GM19397 (cell line): ENCODE data around the gene ZBTB20.

Experiments used
- ATAC-seq: cut with Tn5 transposase; IDR thresholded peaks from one replicate; pipeline ENCODE4 v1.9.1; 2021; ENCODE audit warnings: mild to moderate bottlenecking, moderate library complexity; ENCODE audit not compliant: unreplicated experiment

Gene ZBTB20

GRCh38 chr3:114394551-114394950 lies 752.5 kb downstream of the ZBTB20 start:
- ATAC-seq = no peak

GRCh38 chr3:114393367-114394072 lies 753.6 kb downstream of the ZBTB20 start:
- no peak for ATAC-seq

DNA sequence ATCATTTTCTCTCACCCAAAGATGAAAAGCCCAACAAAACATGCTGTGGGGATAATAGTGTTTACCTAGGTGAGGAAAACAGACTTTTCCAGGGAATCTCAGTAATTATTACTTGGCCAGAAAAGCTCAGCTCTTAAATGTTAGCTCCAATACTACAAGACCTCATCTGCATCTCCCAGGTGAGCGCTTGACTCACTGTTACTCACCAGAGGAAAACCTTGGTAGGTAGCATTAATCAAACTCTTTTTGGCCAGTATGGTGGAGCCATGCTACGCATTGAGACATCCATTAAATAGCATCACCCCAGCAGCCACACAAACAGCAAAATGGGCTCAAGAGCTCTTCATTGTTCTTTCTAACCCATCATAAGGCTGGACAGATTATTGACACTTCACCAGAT lies 754.3 kb downstream of the ZBTB20 start:
- ATAC-seq = no peak

GRCh38 chr3:114389156-114389555 lies 757.9 kb downstream of the ZBTB20 start:
- no peak for ATAC-seq

DNA sequence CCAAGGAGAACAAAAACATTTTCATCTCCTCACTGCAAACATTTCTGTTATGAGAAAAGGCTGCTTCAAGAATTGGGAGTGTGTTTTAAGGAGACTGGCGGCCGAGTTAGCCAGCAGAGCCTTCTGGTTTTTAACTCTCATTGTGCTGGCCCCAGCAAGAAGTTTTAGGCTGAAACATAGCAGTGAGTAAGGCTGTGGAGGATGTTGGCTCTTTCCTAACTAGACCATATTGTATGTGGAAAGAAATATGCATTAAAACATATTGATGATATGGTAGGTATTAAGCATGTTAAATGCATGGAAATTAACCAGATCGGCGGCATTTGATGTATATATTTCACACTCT lies 762.6 kb downstream of the ZBTB20 start:
- ATAC-seq = no peak

- peak; percentile 92 for ATAC-seq
Observed at GRCh38 chr3:114383875-114384557, 763.1 kb downstream of the ZBTB20 start.

GRCh38 chr3:114380233-114380651 lies 766.8 kb downstream of the ZBTB20 start:
- no peak for ATAC-seq

GRCh38 chr3:114379266-114379665 lies 767.8 kb downstream of the ZBTB20 start:
- ATAC-seq = no peak

GRCh38 chr3:114378760-114379159 lies 768.3 kb downstream of the ZBTB20 start:
- no peak for ATAC-seq

DNA sequence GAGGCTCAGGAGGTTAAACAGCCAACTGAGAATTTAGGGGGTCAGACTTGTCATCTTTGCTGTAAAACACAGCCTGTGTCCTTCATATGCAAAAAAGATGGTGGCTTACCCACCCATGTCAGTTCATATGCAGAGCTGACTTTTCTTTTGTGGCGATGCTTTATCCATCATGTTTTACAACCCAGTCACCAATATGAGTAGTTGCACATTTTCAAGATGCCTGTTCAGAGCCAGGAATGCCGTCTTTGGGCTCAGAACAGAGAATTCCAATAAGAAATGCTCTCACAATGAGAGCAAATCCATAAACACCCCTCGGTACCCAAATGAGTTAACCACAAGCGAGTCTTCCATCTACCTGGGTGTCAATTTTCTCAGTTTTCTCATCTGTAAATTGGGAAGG lies 769.7 kb downstream of the ZBTB20 start:
- no peak for ATAC-seq

GRCh38 chr3:114376516-114377185 lies 770.4 kb downstream of the ZBTB20 start:
- no peak for ATAC-seq

DNA sequence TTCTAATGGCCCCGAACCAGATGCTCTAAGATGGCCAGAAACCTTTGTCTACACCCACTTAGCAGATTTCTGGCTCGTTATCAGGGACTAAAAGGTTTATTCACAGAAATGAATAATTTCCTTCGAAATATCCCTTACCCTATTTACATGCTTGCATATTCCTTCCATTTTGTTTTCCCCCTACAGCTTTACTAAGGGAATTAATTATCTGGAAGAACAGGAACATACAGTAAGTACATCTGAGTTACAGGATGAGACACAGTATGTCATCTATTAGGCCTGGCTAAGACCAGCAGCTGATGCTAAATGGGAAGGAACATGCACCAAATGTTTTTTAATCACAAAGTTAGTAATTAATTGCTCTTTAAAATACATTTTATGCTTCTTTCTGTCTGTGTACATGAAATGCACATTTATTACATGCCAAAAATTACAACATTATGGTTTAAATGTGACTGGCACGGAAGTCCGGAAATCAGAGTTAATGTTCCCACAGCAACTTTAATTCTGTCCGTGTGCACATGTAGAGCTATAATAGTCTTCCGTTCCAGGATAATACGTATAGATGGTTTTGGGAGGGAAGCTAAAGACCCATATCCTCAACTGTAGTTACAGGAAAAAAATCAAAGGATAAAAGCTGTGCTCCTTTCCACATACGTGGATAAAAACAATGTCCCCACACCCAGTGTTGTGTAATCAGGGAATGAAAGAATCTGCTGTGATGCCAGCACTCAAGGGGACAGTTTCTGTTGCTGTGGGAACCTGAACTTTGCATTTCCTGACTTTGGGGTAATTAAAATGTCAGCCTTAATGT lies 771.3 kb downstream of the ZBTB20 start:
- no peak for ATAC-seq

DNA sequence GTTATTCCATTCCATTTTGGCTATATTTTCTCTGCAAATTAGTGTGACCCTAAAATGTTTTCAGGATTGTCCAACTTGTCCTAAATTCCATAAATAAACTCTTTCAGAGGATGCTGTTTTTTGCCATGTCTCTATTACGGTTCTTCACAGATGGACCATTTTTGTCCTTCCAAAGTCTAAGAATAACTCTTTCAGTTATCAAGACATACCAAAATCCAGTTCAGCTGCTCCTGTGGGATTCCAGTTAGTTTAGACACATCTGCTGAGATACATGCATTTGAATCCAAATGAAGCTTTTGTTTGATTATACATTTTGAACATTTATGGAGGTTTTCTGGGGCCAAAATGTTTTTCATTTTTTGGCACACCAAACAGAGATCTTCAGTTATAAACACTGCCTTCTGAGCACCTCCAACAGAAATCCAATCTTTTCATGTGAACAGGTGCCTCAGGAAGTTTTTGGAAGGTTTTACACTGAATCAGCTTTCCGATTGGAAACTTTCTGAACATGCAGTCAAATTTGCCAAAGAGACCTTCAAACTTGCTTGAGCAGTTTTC lies 772.6 kb downstream of the ZBTB20 start:
- ATAC-seq = no peak

DNA sequence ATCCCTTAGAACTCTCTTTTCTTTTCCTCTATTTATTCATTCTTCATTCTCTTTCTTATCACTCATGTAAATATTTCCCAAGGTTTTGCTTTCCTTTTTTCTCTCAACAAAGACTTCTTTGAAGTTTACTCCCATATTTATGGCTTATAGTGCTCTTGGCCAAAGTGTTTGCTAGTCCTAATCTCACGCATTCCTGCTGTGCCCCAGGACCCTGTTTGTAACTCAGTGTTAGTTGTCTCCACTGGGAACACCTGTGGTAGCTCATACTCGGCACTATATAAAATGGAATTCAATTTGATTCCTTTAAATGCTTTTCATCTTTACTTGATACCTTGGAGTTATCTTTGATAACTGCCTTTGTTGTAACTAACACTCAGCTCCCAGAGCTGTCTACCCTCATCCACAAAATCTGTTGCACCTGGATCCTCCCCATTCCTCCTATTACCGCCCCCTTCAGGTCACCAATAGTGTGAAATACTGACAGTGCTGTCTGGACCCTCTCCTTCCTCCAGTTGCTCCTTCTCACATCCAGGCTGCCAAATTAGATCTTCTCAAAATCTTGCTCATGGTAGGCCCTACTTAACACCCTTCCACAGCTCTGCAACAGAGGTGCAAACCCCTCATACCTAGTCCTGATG lies 776.4 kb downstream of the ZBTB20 start:
- no peak for ATAC-seq

- ATAC-seq = no peak
Observed at GRCh38 chr3:114365909-114366308, 781.2 kb downstream of the ZBTB20 start.

- ATAC-seq = no peak
Observed at GRCh38 chr3:114364806-114365654, 782.1 kb downstream of the ZBTB20 start.

- ATAC-seq = no peak
Observed at GRCh38 chr3:114363554-114364202, 783.4 kb downstream of the ZBTB20 start.

DNA sequence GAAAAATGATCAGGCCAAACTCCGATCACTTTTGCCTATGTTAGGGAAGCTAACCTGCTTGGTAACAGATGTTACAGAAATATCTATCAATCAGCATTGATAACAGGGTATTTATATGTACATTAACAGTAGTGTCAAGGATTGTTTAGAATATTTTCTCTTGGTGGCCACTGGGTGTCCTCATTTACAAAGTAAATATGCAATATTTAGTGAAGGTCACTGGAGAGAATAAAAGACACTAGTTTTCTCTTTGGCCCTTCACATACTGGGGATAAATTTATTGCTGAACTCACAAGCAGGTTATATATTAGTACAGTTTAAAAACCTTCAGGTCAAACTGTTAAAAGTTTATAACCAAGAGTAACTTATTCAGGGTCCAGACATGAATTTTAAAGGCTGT lies 784.3 kb downstream of the ZBTB20 start:
- ATAC-seq = no peak

GRCh38 chr3:114361391-114361790 lies 785.7 kb downstream of the ZBTB20 start:
- ATAC-seq = no peak
